Immature natural killer cell (primary cell): ENCODE results near the gene SLC9A9. TPM values are rescaled to one million over a fixed set of nuclear protein-coding genes. Genes with fewer than 3 reads are reported as not detected.

Experiments
- DNase-seq, 3 donors: peaks; one replicate each; pipeline ENCODE4 v3.0.0; 2022; ENCODE audit warnings: mixed read lengths in 1 of 3
- H3K27ac Mint-ChIP-seq, 6 donors: one replicate each; pipeline ENCODE4 v1.8.0; 2020; ENCODE audit warnings: mixed read lengths in 6 of 6, mild to moderate bottlenecking in 5 of 6, inconsistent platforms in 4 of 6, moderate library complexity in 3 of 6
- H3K27me3 Mint-ChIP-seq, 3 donors: one replicate each; pipeline ENCODE4 v1.8.0; 2020 to 2021; ENCODE audit warnings: low read depth in 3 of 3, mild to moderate bottlenecking in 3 of 3, mixed read lengths in 3 of 3, moderate library complexity in 3 of 3, inconsistent platforms in 1 of 3
- H3K36me3 Mint-ChIP-seq, 3 donors: one replicate each; pipeline ENCODE4 v1.8.0; 2020; ENCODE audit warnings: mixed read lengths in 3 of 3, inconsistent platforms in 2 of 3, mild to moderate bottlenecking in 2 of 3
- H3K4me1 Mint-ChIP-seq, 2 donors: one replicate each; pipeline ENCODE4 v1.8.0; 2020; ENCODE audit warnings: inconsistent platforms in 2 of 2, mild to moderate bottlenecking in 2 of 2, mixed read lengths in 2 of 2, moderate library complexity in 1 of 2
- H3K4me3 Mint-ChIP-seq, 5 donors: one replicate each; pipeline ENCODE4 v1.8.0; 2020; ENCODE audit warnings: mild to moderate bottlenecking in 5 of 5, mixed read lengths in 5 of 5, inconsistent platforms in 3 of 5, moderate library complexity in 3 of 5
- H3K9me3 Mint-ChIP-seq, 6 donors: one replicate each; pipeline ENCODE4 v1.8.0; 2020; ENCODE audit warnings: mild to moderate bottlenecking in 6 of 6, mixed read lengths in 6 of 6, inconsistent platforms in 4 of 6, moderate library complexity in 3 of 6
- polyA plus RNA-seq, 3 donors: library from polyadenylated mRNA; unstranded; fragments of 300-500 nt; fragmentation: Illumina TruSeq; gene quantifications; one replicate each; pipeline ENCODE4 v1.2.3, GENCODE V29; 2021

Gene SLC9A9
- polyA plus RNA-seq, 3 donors from 2014 or later = 17.2 to 21.3 (median 19.7) TPM

DNA sequence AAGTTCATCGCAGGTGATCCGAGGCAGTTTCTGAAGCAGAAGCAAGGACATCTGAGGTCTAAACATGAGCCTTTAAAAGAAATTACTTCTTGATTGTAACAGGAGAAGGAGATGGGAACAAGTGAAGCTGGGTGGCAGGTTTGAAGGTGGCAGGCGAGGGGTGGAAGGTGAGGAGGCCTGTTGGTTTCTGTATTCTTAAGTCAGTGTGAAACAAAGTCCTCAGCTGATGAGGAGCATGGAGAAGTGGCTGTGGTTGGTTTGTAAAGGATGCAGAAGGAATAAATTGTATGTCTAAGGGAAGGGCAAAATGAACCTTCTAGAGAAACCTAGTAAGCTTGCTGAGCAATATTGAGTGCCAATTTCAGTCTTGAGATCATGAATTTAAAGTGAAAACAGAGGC, 429.9 kb downstream of the SLC9A9 start:
- Mint-ChIP-seq H3K27me3 (peaks cover 0 to 2% (median 0%) of the 10 kb centered on the region in 3 donors), H3K27ac (no peak overlapping the region), H3K36me3 (peaks cover 3 to 32% (median 14%) of the 10 kb centered on the region in 3 donors), H3K4me3 (no peak overlapping the region), H3K4me1 (peaks cover 6 to 14% of the 10 kb centered on the region in 2 donors), H3K9me3 (peaks cover 0 to 2% (median 0%) of the 10 kb centered on the region in 6 donors)
- DNase-seq = no peak

DNA sequence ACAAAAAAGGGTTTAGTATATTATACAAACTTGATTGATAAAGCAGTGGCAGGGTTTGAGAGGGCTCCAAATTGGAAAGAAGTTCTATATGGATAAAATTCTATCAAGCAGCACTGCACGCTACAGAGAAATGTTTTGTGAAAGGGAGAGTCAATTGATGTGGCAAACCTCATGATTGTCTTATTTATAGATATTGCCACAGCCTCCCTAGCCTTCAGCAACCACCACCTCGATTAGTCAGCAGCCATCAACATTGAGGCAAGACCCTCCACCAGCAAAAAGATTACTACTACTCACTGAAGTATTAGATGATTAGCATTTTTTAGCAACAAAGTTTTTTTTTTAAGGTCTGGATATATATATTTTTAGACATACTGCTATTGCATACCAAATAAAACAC, 432.0 kb downstream of the SLC9A9 start:
- H3K27ac Mint-ChIP-seq = no peak overlapping the region
- no peak for DNase-seq
- H3K27me3 Mint-ChIP-seq = peaks cover 0 to 3% (median 0%) of the 10 kb centered on the region in 3 donors
- peaks cover 6 to 13% of the 10 kb centered on the region in 2 donors for H3K4me1 Mint-ChIP-seq
- peaks cover 3 to 26% (median 14%) of the 10 kb centered on the region in 3 donors for H3K36me3 Mint-ChIP-seq
- H3K4me3 Mint-ChIP-seq = no peak overlapping the region
- no peaks in the 10 kb centered on the region for H3K9me3 Mint-ChIP-seq

DNA sequence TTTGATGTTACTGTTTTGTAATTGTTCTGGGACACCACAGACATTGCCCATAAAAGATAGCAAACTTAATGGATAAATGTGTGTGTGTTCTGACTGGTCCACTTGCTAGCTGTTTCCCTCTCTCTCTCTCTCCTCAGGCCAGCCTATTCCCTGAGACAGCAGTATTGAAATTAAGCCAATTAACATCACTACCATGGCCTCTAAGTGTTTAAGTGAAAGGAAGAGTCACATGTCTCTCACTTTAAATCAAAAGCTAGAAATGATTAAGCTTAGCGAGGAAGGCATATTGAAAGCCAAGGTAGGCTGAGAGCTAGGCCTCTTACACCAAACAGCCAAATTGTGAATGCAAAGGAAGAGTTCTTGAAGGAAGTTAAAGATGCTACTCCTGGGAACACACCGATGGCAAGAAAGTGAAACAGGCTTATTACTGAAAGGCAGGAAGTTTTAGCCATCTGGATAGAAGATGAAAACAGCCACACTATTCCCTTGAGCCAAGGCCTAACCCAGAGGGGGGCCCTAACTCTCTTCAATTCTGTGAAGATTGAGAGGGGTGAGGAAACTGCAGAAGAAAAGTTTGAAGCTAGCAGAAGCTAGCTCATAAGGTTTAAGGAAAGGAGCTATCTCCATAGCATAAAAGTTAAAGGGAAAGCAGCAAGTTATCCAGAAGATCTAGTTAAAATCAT, 433.6 kb downstream of the SLC9A9 start:
- Mint-ChIP-seq H3K27ac (peak overlapping the region in 2 of 6 donors; percentile 12 to 14), H3K9me3 (no peaks in the 10 kb centered on the region), H3K4me3 (no peak overlapping the region), H3K4me1 (peaks cover 6 to 13% of the 10 kb centered on the region in 2 donors), H3K36me3 (peaks cover 3 to 21% (median 14%) of the 10 kb centered on the region in 3 donors), H3K27me3 (peaks cover 0 to 3% (median 0%) of the 10 kb centered on the region in 3 donors)
- no peak for DNase-seq

- Mint-ChIP-seq H3K4me1 (peaks cover 6 to 13% of the 10 kb centered on the region in 2 donors), H3K4me3 (no peak overlapping the region), H3K36me3 (peaks cover 3 to 16% (median 9%) of the 10 kb centered on the region in 3 donors), H3K9me3 (no peaks in the 10 kb centered on the region), H3K27ac (no peak overlapping the region), H3K27me3 (peaks cover 0 to 3% (median 0%) of the 10 kb centered on the region in 3 donors)
- DNase-seq = no peak
These were observed 434.9 kb downstream of the SLC9A9 start for GRCh38 chr3:143413372-143413771.

GRCh38 chr3:143412084-143412483, 436.2 kb downstream of the SLC9A9 start:
- Mint-ChIP-seq H3K4me3 (no peak overlapping the region), H3K4me1 (peaks cover 6 to 13% of the 10 kb centered on the region in 2 donors), H3K9me3 (no peaks in the 10 kb centered on the region), H3K36me3 (peaks cover 3 to 22% (median 6%) of the 10 kb centered on the region in 3 donors), H3K27me3 (peaks cover 0 to 3% (median 0%) of the 10 kb centered on the region in 3 donors), H3K27ac (peak overlapping the region in 1 of 6 donors; percentile 9)
- DNase-seq = no peak

DNA sequence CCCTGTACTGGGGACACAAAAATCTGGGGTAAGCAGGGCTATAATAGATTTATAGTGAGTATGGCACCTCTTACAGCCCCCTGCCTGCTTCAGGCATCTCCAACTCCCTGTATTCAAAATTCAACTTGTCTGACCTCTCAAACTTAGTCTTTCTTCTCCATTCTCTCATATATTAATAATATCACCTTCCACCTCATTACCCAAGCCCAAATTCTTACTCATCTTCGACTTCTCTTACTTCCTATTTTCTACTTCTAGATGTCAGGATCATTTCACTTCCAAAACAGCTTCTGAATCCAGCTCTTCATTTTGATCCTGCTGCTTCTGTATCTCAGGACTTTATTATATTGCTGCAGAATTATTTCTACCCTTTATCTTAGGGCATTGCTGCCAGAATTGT, 438.0 kb downstream of the SLC9A9 start:
- Mint-ChIP-seq H3K27me3 (peaks cover 0 to 1% (median 0%) of the 10 kb centered on the region in 3 donors), H3K9me3 (no peaks in the 10 kb centered on the region), H3K27ac (peak overlapping the region in 1 of 6 donors; percentile 0), H3K4me1 (peaks cover 5 to 6% of the 10 kb centered on the region in 2 donors), H3K36me3 (peaks cover 0 to 13% (median 3%) of the 10 kb centered on the region in 3 donors), H3K4me3 (no peak overlapping the region)
- no peak for DNase-seq

DNA sequence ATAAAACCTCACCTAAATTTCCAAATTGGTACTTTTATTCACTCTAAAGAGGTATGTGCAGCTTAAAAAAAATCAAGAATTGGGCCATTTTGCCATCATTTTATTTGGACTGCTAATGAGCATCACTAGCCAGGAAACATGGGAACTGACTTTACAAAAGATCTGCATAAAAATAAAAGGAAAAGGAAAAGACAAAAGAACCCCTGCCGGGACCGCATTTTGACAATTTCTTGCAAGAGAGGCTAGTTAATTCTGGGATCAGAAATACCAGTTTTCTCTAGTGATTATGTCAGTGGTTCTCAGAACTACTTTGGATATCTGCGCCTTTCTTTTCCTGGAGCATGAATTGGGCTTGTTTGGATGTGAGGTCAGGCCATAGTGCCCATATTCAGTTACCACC, 439.5 kb downstream of the SLC9A9 start:
- H3K9me3 Mint-ChIP-seq = no peaks in the 10 kb centered on the region
- DNase-seq = no peak
- H3K27me3 Mint-ChIP-seq = peaks cover 0 to 1% (median 0%) of the 10 kb centered on the region in 3 donors
- peaks cover 0 to 15% (median 5%) of the 10 kb centered on the region in 3 donors for H3K36me3 Mint-ChIP-seq
- no peak overlapping the region for H3K27ac Mint-ChIP-seq
- no peaks in the 10 kb centered on the region for H3K4me1 Mint-ChIP-seq
- H3K4me3 Mint-ChIP-seq = no peak overlapping the region

GRCh38 chr3:143402602-143403001, 445.7 kb downstream of the SLC9A9 start:
- H3K9me3 Mint-ChIP-seq = peaks cover 0 to 2% (median 0%) of the 10 kb centered on the region in 6 donors
- H3K36me3 Mint-ChIP-seq = peaks cover 0 to 5% (median 4%) of the 10 kb centered on the region in 3 donors
- no peak overlapping the region for H3K4me3 Mint-ChIP-seq
- H3K4me1 Mint-ChIP-seq = peaks cover 8% of the 10 kb centered on the region in 2 donors
- DNase-seq = no peak
- no peaks in the 10 kb centered on the region for H3K27me3 Mint-ChIP-seq
- H3K27ac Mint-ChIP-seq = no peak overlapping the region

DNA sequence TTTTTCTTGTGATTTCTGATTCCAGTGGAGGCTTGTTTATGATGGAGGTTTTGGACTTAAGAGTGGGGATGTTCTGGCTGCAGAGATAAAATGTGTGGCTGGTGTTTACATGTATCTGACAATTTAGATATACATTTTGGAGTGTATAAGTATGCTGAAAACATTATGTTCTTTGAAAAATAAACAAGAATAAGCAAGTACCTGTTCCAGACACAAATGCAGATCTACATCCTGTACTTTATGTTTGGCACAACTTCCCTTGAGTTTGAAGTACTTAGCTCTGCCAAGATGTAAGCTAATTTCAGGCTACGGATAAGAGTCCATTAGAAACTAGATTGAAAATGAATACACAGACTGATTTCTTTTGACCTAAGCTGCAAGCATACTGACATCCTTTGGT, 451.5 kb downstream of the SLC9A9 start:
- no peak overlapping the region for H3K4me3 Mint-ChIP-seq
- DNase-seq = no peak
- H3K4me1 Mint-ChIP-seq = peaks cover under 1 to 4% of the 10 kb centered on the region in 2 donors
- no peaks in the 10 kb centered on the region for H3K27me3 Mint-ChIP-seq
- H3K36me3 Mint-ChIP-seq = peaks cover 0 to 8% (median 4%) of the 10 kb centered on the region in 3 donors
- H3K27ac Mint-ChIP-seq = peak overlapping the region in 1 of 6 donors; percentile 17
- peaks cover 0 to 6% (median under 1%) of the 10 kb centered on the region in 6 donors for H3K9me3 Mint-ChIP-seq

- Mint-ChIP-seq H3K27me3 (no peaks in the 10 kb centered on the region), H3K4me1 (peaks cover 4 to 5% of the 10 kb centered on the region in 2 donors), H3K27ac (no peak overlapping the region), H3K36me3 (peaks cover 0 to 17% (median 7%) of the 10 kb centered on the region in 3 donors), H3K9me3 (peaks cover 0 to 4% (median 2%) of the 10 kb centered on the region in 6 donors), H3K4me3 (no peak overlapping the region)
- no peak for DNase-seq
These were observed 458.9 kb downstream of the SLC9A9 start for GRCh38 chr3:143389388-143389787.

DNA sequence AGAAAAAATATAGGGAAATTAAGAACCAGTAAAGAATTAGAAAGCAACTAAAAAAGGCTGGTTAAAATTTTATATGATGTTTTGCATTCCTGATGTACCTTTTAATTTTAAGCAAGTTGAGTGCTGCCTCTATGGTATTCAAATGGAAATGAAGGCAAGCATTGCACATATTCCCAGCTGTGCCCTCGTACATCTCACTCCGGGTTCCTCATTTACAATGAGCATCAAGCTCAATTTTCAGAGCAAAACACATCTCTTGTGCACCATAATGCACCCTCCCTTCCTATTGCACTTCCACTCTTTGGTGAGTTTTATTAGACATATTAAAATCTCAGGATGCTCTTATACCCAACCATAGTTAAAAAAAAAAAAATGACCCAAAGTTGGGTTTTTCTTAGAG, 460.8 kb downstream of the SLC9A9 start:
- no peak overlapping the region for H3K4me3 Mint-ChIP-seq
- H3K4me1 Mint-ChIP-seq = peaks cover 0 to 5% of the 10 kb centered on the region in 2 donors
- no peaks in the 10 kb centered on the region for H3K27me3 Mint-ChIP-seq

GRCh38 chr3:143384076-143384475, 464.2 kb downstream of the SLC9A9 start:
- H3K36me3 Mint-ChIP-seq = peaks cover 4 to 13% (median 12%) of the 10 kb centered on the region in 3 donors
- no peaks in the 10 kb centered on the region for H3K9me3 Mint-ChIP-seq
- H3K27me3 Mint-ChIP-seq = no peaks in the 10 kb centered on the region
- H3K27ac Mint-ChIP-seq = peak overlapping the region in 1 of 6 donors; percentile 15
- no peak for DNase-seq
- H3K4me3 Mint-ChIP-seq = no peak overlapping the region
- H3K4me1 Mint-ChIP-seq = peaks cover 0 to 5% of the 10 kb centered on the region in 2 donors

More for the DNA sequence above, 460.8 kb downstream of the SLC9A9 start:
- Mint-ChIP-seq H3K9me3 (peaks cover 0 to 4% (median 1%) of the 10 kb centered on the region in 6 donors), H3K36me3 (peaks cover 0 to 13% (median 5%) of the 10 kb centered on the region in 3 donors), H3K27ac (no peak overlapping the region)
- DNase-seq = no peak

- Mint-ChIP-seq H3K4me1 (peaks cover 0 to 5% of the 10 kb centered on the region in 2 donors), H3K27me3 (no peaks in the 10 kb centered on the region), H3K9me3 (no peaks in the 10 kb centered on the region), H3K36me3 (peaks cover 4 to 16% (median 12%) of the 10 kb centered on the region in 3 donors), H3K4me3 (no peak overlapping the region), H3K27ac (peak overlapping the region in 1 of 6 donors; percentile 15)
- DNase-seq = no peak
These were observed 464.8 kb downstream of the SLC9A9 start for GRCh38 chr3:143383421-143383820.

DNA sequence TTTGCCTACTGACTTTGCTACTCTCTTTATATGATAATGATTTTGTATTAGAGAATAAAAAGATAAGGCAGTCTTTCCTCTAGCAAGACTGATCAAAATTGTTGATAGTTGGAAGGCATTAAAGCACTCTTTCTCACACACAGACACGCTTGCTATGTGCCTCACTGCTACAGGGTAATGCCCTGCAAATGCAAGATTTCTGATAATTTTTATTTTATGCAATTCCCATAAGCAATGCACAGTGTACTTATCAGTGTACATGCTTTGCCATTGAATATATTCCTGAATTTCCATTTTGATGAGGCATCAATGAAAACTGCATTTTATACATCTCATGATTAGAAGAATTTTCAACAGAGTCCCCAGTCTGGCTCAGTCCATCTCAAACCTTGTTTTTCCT, 465.5 kb downstream of the SLC9A9 start:
- Mint-ChIP-seq H3K4me1 (peaks cover 0 to 4% of the 10 kb centered on the region in 2 donors), H3K36me3 (peaks cover 10 to 20% (median 15%) of the 10 kb centered on the region in 3 donors), H3K9me3 (no peaks in the 10 kb centered on the region), H3K27me3 (no peaks in the 10 kb centered on the region), H3K4me3 (no peak overlapping the region), H3K27ac (no peak overlapping the region)
- no peak for DNase-seq
